H9 (cell line): ENCODE data around the gene ARMH3. TPM values are rescaled to one million over a fixed set of nuclear protein-coding genes. Genes with fewer than 3 reads are reported as not detected.

Source experiments
- DNase-seq: peaks from one replicate; pipeline ENCODE4 v3.0.0-alpha.2; 2017
- H2AFZ ChIP-seq: one replicate; pipeline ENCODE4 v1.6.1; 2013; ENCODE audit warnings: mild to moderate bottlenecking, low read length, control low read depth, moderate library complexity
- H2AK5ac ChIP-seq: 2 replicates; pipeline ENCODE4 v1.6.1; 2013; ENCODE audit warnings: low read length, control low read depth, mixed read lengths; ENCODE audit not compliant: insufficient read length
- H2BK120ac ChIP-seq: one replicate; pipeline ENCODE4 v1.6.1; 2013; ENCODE audit warnings: low read depth, mild to moderate bottlenecking, low read length, control low read depth, inconsistent platforms; ENCODE audit not compliant: poor library complexity, severe bottlenecking
- H2BK12ac ChIP-seq: 2 replicates; pipeline ENCODE4 v1.6.1; 2013; ENCODE audit warnings: low read length, control low read depth, mixed read lengths, low read depth; ENCODE audit not compliant: insufficient read length
- H2BK15ac ChIP-seq: 2 replicates; pipeline ENCODE4 v1.6.1; 2013; ENCODE audit warnings: low read depth, low read length, control low read depth
- H2BK20ac ChIP-seq: one replicate; pipeline ENCODE4 v1.6.1; 2013; ENCODE audit warnings: low read depth, mild to moderate bottlenecking, low read length, control low read depth, inconsistent platforms; ENCODE audit not compliant: poor library complexity, severe bottlenecking
- H2BK5ac ChIP-seq: 2 replicates; pipeline ENCODE4 v1.6.1; 2013; ENCODE audit warnings: low read length, control low read depth, mixed read lengths; ENCODE audit not compliant: insufficient read length
- H3K14ac ChIP-seq: 2 replicates; pipeline ENCODE4 v1.6.1; 2013; ENCODE audit warnings: low read length, control low read depth; ENCODE audit not compliant: insufficient read depth
- H3K18ac ChIP-seq: 2 replicates; pipeline ENCODE4 v1.6.1; 2013; ENCODE audit warnings: low read depth, mild to moderate bottlenecking, mixed read lengths, low read length, control low read depth; ENCODE audit not compliant: insufficient read length
- H3K23ac ChIP-seq: 2 replicates; pipeline ENCODE4 v1.6.1; 2013; ENCODE audit warnings: low read length, control low read depth, mixed read lengths, low read depth; ENCODE audit not compliant: insufficient read length
- H3K23me2 ChIP-seq: 2 replicates; pipeline ENCODE4 v1.6.1; 2013; ENCODE audit warnings: low read depth, mild to moderate bottlenecking, mixed read lengths, low read length, control low read depth; ENCODE audit not compliant: insufficient read length, poor library complexity, severe bottlenecking
- H3K27ac ChIP-seq: 2 replicates; pipeline ENCODE4 v1.5.1; 2013; ENCODE audit warnings: low read length, control low read depth, mixed read lengths, low read depth; ENCODE audit not compliant: insufficient read length
- H3K27me3 ChIP-seq: 2 replicates; pipeline ENCODE4 v1.6.1; 2013; ENCODE audit warnings: low read length, control low read depth, inconsistent platforms; ENCODE audit not compliant: insufficient read depth
- H3K4ac ChIP-seq: 2 replicates; pipeline ENCODE4 v1.6.1; 2013; ENCODE audit warnings: low read depth, mild to moderate bottlenecking, control low read depth, inconsistent platforms, low read length, moderate library complexity
- H3K4me1 ChIP-seq: 2 replicates; pipeline ENCODE4 v1.6.1; 2013; ENCODE audit warnings: low read length, control low read depth, inconsistent platforms; ENCODE audit not compliant: insufficient read depth
- H3K4me2 ChIP-seq: 2 replicates; pipeline ENCODE4 v1.6.1; 2013; ENCODE audit warnings: low read length, control low read depth, mixed read lengths; ENCODE audit not compliant: insufficient read length, insufficient read depth
- H3K56ac ChIP-seq: 2 replicates; pipeline ENCODE4 v1.6.1; 2013; ENCODE audit warnings: low read depth, mild to moderate bottlenecking, mixed read lengths, low read length, control low read depth; ENCODE audit not compliant: insufficient read length
- H3K79me1 ChIP-seq: 2 replicates; pipeline ENCODE4 v1.6.1; 2013; ENCODE audit warnings: low read depth, mild to moderate bottlenecking, moderate library complexity, low read length, control low read depth, inconsistent platforms; ENCODE audit not compliant: insufficient read depth, poor library complexity, severe bottlenecking
- H3K79me2 ChIP-seq: 2 replicates; pipeline ENCODE4 v1.6.1; 2013; ENCODE audit warnings: low read length, control low read depth, inconsistent platforms; ENCODE audit not compliant: insufficient read depth
- H3K9ac ChIP-seq: 2 replicates; pipeline ENCODE4 v1.6.1; 2013; ENCODE audit warnings: low read length, control low read depth, mixed read lengths; ENCODE audit not compliant: insufficient read length; ENCODE audit errors: extremely low read depth
- H3K9me3 ChIP-seq: one replicate; pipeline ENCODE4 v1.6.1; 2013; ENCODE audit warnings: low read depth, low read length, inconsistent platforms; ENCODE audit not compliant: control insufficient read depth
- H3T11ph ChIP-seq: one replicate; pipeline ENCODE4 v1.6.1; 2013; ENCODE audit warnings: mild to moderate bottlenecking, low read length, control low read depth, inconsistent platforms
- H4K20me1 ChIP-seq: one replicate; pipeline ENCODE4 v1.6.1; 2013; ENCODE audit not compliant: control insufficient read depth, insufficient read length, insufficient read depth
- H4K5ac ChIP-seq: 2 replicates; pipeline ENCODE4 v1.6.1; 2013; ENCODE audit warnings: low read depth, mild to moderate bottlenecking, mixed read lengths, low read length, control low read depth; ENCODE audit not compliant: insufficient read length
- H4K8ac ChIP-seq: replicated peaks from 2 replicates; pipeline ENCODE4 v1.6.1; 2013; ENCODE audit warnings: low read length, control low read depth, mixed read lengths, low read depth; ENCODE audit not compliant: insufficient read length
- H4K91ac ChIP-seq: 2 replicates; pipeline ENCODE4 v1.6.1; 2013; ENCODE audit warnings: low read depth, mild to moderate bottlenecking, moderate library complexity, mixed read lengths, low read length, control low read depth; ENCODE audit not compliant: insufficient read length
- H3K27ac Mint-ChIP-seq, 3 experiments: 2 replicates in 2 of 3; 3 replicates in 1 of 3; pipeline ENCODE4 v1.8.0; 2020 to 2021; ENCODE audit warnings: mixed read lengths in 3 of 3, mild to moderate bottlenecking in 1 of 3, moderate library complexity in 1 of 3
- H3K27me3 Mint-ChIP-seq: 2 replicates; pipeline ENCODE4 v1.8.0; 2021; ENCODE audit warnings: low read depth, mild to moderate bottlenecking, moderate library complexity, mixed read lengths
- H3K36me3 Mint-ChIP-seq, 3 experiments: 2 replicates in 2 of 3; 3 replicates in 1 of 3; pipeline ENCODE4 v1.8.0; 2020 to 2021; ENCODE audit warnings: low read depth in 3 of 3, mixed read lengths in 3 of 3; ENCODE audit not compliant: insufficient read depth in 1 of 3
- H3K4me1 Mint-ChIP-seq, 2 experiments: 2 replicates each; pipeline ENCODE4 v1.8.0; 2020; ENCODE audit warnings: mixed read lengths in 2 of 2
- H3K4me3 Mint-ChIP-seq, 2 experiments: 2 replicates in 1 of 2; 3 replicates in 1 of 2; pipeline ENCODE4 v1.8.0; 2020 to 2021; ENCODE audit warnings: mild to moderate bottlenecking in 2 of 2, mixed read lengths in 2 of 2, moderate library complexity in 1 of 2
- H3K9me3 Mint-ChIP-seq, 2 experiments: 2 replicates in 1 of 2; 3 replicates in 1 of 2; pipeline ENCODE4 v1.8.0; 2020; ENCODE audit warnings: mild to moderate bottlenecking in 2 of 2, mixed read lengths in 2 of 2, moderate library complexity in 1 of 2
- WGBS: extraction: QIAGEN DNeasy Blood & Tissue Kit; methylation state at CpG from one replicate; pipeline ENCODE4 v1.1.7; 2013; ENCODE audit warnings: missing lambda C conversion rate, low lambda C conversion rate, mixed read lengths; ENCODE audit not compliant: insufficient read length; ENCODE audit errors: extremely low coverage; 5-methylcytosine and 5-hydroxymethylcytosine counted together
- total RNA-seq: library from RNA; stranded (reverse); gene quantifications from 2 replicates; pipeline ENCODE4 v1.2.1, GENCODE V29; 2021
- TF ChIP-seq, protein P1 (sequence below): fragments of 200-600 bp; sonication (generic); conservative IDR thresholded peaks from 3 replicates; pipeline ENCODE4 v1.8.0; 2021; ENCODE audit warnings: antibody characterized with exemption, mild to moderate bottlenecking

Gene ARMH3
- total RNA-seq, 1 experiment from 2014 or later = 20.4 TPM

DNA sequence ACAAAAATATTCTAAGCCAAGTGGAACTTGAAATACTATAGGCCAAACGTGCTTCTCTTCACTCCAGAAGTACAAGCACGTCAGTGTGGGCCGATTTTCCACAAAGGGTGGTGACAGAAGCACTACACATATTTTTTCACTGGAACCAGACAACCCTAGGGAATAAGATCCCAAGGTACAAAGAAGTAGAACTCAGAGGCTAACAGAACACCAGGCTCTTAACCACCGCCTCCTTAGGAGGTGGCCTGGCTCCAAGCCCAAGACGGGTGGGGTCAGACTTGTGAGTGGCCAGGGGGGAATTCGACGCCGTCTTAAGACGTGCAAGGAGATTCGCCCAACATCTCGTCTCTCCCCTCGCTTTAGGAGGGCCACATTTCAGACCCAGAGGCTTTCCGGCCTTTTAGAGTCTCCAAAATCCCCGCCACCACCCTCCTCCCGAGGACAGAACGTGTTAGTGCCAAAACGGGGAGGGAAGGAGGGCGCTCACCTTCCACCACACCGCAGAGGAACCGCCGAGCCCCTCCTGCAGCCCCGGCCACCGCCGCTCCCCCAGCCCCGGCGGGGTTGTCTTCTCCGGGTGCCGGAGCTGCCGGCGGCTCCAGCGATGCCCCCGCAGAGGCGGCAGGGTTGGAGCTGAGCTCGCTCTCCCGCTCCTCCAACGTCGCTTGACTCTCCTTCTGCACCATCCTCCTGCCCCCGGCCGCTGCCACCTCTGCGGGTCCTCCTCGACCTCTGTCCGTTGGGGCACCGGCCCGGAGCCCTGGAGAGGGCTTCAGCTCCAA is 238.4 kb downstream of the ARMH3 start:
- no peak overlapping the region for H3T11ph ChIP-seq
- no peaks in the 10 kb centered on the region for H3K9me3 Mint-ChIP-seq
- no peak overlapping the region for H2BK15ac ChIP-seq
- peaks cover 29 to 35% of the 10 kb centered on the region in 2 experiments for H3K4me1 Mint-ChIP-seq
- H3K27me3 Mint-ChIP-seq = no peaks in the 10 kb centered on the region
- no peak overlapping the region for H2BK120ac ChIP-seq
- H3K4me1 ChIP-seq = peaks cover 4% of the 10 kb centered on the region; the same call in 1 of the 2 replicates
- peak overlapping the region; percentile 38 for H3K56ac ChIP-seq
- H3K4me2 ChIP-seq = peak overlapping the region; percentile 96
- peak overlapping the region; percentile 90 for H3K27ac ChIP-seq
- H4K91ac ChIP-seq = no peak overlapping the region
- no peak overlapping the region for H4K5ac ChIP-seq
- DNase-seq = peak; percentile 49
- H3K27ac Mint-ChIP-seq = peak overlapping the region; percentile 100
- WGBS = no CpG with 5 or more reads among the region's 44 CpGs
- no peak overlapping the region for H3K23ac ChIP-seq
- H3K9ac ChIP-seq = peak overlapping the region; percentile 93
- no peaks in the 10 kb centered on the region for H3K9me3 ChIP-seq
- peaks cover 12% of the 10 kb centered on the region for H3K23me2 ChIP-seq
- no peaks in the 10 kb centered on the region for H3K27me3 ChIP-seq
- H3K4ac ChIP-seq = no peak overlapping the region
- H3K79me2 ChIP-seq = peaks cover 40% of the 10 kb centered on the region
- H3K36me3 Mint-ChIP-seq = peaks cover 4 to 20% (median 10%) of the 10 kb centered on the region in 3 experiments; a peak in 6 of 7 replicates
- H3K79me1 ChIP-seq = no peaks in the 10 kb centered on the region
- no peak overlapping the region for H2AK5ac ChIP-seq
- no peaks in the 10 kb centered on the region for H4K20me1 ChIP-seq
- no peak overlapping the region for H2AFZ ChIP-seq
- H3K14ac ChIP-seq = peak overlapping the region; percentile 79
- H2BK12ac ChIP-seq = no peak overlapping the region
- H3K18ac ChIP-seq = peak overlapping the region; percentile 31
- H2BK20ac ChIP-seq = no peak overlapping the region
- no peak overlapping the region for H2BK5ac ChIP-seq
- no peak overlapping the region for H4K8ac ChIP-seq
- TF ChIP-seq, protein P1, sequence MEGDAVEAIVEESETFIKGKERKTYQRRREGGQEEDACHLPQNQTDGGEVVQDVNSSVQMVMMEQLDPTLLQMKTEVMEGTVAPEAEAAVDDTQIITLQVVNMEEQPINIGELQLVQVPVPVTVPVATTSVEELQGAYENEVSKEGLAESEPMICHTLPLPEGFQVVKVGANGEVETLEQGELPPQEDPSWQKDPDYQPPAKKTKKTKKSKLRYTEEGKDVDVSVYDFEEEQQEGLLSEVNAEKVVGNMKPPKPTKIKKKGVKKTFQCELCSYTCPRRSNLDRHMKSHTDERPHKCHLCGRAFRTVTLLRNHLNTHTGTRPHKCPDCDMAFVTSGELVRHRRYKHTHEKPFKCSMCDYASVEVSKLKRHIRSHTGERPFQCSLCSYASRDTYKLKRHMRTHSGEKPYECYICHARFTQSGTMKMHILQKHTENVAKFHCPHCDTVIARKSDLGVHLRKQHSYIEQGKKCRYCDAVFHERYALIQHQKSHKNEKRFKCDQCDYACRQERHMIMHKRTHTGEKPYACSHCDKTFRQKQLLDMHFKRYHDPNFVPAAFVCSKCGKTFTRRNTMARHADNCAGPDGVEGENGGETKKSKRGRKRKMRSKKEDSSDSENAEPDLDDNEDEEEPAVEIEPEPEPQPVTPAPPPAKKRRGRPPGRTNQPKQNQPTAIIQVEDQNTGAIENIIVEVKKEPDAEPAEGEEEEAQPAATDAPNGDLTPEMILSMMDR = no peak
- H3K4me3 Mint-ChIP-seq = peak overlapping the region; percentile 92 to 97
